Skin epidermis (tissue), 12 donors: ENCODE data around the gene ENO3.

ENCODE experiments used
- H3K27ac ChIP-seq, 21 experiments: fragments of 200-600 bp; sonication (generic) in 11 of 21; one replicate each; pipeline ENCODE4 v1.5.0; 2020; ENCODE audit warnings: mild to moderate bottlenecking in 3 of 21, inconsistent platforms in 2 of 21, moderate library complexity in 2 of 21
- H3K4me3 ChIP-seq, 7 experiments: fragments of 200-600 bp; sonication (generic) in 2 of 7; one replicate each; pipeline ENCODE4 v1.5.0; 2020; ENCODE audit warnings: inconsistent platforms in 2 of 7, mild to moderate bottlenecking in 2 of 7, moderate library complexity in 1 of 7

The ENO3 gene

GRCh38 chr17:4994081-4994595 is 43.2 kb downstream of the ENO3 start:
- Histone ChIP-seq H3K4me3 (no peak overlapping the region), H3K27ac (no peak overlapping the region)

DNA sequence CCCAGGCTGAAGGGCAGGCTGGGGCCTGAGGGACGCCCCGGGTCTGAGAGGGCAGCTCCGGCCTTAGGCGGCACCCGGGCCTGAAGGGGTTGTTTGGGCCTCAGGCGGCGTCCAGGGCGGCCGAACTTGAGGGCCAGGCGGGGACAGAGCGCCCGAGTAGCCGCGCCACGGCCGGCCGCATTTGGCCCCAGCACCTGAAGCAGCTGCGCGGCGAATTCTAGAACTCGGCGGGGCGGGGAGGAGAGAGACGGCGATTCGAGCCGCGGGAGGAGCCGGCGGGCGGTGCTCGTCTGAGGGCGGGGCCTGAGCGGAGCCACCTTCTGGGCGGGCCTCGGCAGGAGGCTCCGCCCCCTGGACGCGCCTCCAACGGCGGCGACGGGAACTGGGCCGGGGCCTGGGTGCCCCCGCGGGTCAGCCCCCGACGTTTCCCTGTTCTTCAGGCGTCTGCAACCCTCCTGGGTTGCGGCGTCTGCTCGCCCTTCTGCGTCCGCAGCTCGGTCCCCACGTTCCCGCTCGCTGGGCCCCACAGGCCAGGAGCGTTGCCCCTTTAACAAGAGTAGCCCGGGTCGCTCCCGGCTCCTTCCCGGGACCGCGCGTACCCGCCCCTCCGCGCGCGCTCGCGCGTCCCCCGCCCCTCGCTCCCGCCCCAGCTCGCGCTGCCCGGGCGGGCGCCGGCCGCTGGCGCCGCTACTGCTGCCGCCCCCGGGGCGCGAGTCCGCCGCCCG is 46.5 kb downstream of the ENO3 start, which contains the start of the genes INCA1 and KIF1C:
Gene INCA1, minus strand, starts transcription at position 221 of the 725 bp plus-strand sequence. CDS start 3,085 bp downstream, outside the sequence.
Gene KIF1C, plus strand, starts transcription at position 649 of the 725 bp plus-strand sequence. CDS start 2,297 bp downstream, outside the sequence.
- Histone ChIP-seq H3K27ac (peak within 1 kb of the TSS; percentile 52 to 97 (median 90)), H3K4me3 (peak within 1 kb of the TSS; percentile 71 to 95 (median 89))

GRCh38 chr17:4998027-4998731 is 47.3 kb downstream of the ENO3 start:
- Histone ChIP-seq H3K27ac (peak overlapping the region; percentile 52 to 97 (median 90)), H3K4me3 (peak overlapping the region; percentile 71 to 95 (median 89))

- peak overlapping the region in 20 of 21 experiments; percentile 52 to 97 (median 90) for H3K27ac ChIP-seq
- H3K4me3 ChIP-seq, result peak overlapping the region; percentile 71 to 95 (median 89)
These were observed 48.0 kb downstream of the ENO3 start for GRCh38 chr17:4998732-4999429.

DNA sequence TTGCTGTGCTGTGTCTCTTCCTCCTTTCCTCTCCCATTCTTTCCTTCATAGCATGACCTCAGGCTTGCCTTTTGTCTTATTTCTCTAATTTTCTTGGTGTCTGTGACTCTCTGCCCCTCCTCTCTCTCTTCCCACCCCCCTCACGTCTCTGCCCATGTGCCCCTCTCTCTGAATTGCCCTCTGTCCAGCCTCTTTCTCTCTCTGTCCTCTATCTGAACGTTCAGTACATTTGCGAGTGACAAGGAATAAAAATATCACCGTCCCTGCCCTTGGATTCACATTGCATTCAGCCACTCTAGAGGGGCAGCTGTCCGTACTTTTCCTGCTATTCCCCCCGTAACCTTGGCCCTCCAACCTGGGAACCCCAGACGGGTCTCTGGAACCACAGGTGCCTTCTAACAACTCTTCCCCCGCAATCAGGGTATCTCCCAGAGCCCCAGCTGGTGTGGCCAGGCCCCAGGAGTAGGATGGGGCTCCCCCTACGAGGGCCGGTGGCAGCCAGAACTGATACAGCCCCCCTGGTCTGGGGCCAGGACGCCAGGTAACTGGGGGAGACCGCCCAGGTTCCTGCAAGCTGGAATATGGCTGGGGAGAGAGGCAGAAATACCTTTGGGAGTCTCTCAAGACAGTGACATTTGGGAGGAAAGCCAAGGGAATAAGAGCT is 48.6 kb downstream of the ENO3 start:
- Histone ChIP-seq H3K4me3 (peak overlapping the region in 4 of 7 experiments; percentile 71 to 95 (median 88)), H3K27ac (peak overlapping the region in 12 of 21 experiments; percentile 29 to 94 (median 90))

GRCh38 chr17:5000237-5000639 is 49.3 kb downstream of the ENO3 start:
- no peak overlapping the region for H3K4me3 ChIP-seq
- peak overlapping the region in 5 of 21 experiments; percentile 29 to 94 (median 38) for H3K27ac ChIP-seq

- H3K4me3 ChIP-seq, result no peak overlapping the region
- no peak overlapping the region for H3K27ac ChIP-seq
These were observed 51.3 kb downstream of the ENO3 start for GRCh38 chr17:5002121-5002788.

GRCh38 chr17:5003214-5003867 is 52.4 kb downstream of the ENO3 start:
- H3K4me3 ChIP-seq, result no peak overlapping the region
- H3K27ac ChIP-seq, result no peak overlapping the region
